ENCODE measurements around the gene HNF4A.

The HNF4A gene

GRCh38 chr20:44424039-44424495 lies 68.6 kb downstream of the HNF4A start:
- DNase-seq (ENCODE audit: low read depth in 3 of 3), result no peak

- no peak for DNase-seq (ENCODE audit: low read depth in 3 of 3)
These were observed 70.4 kb downstream of the HNF4A start for GRCh38 chr20:44425923-44426322.

DNA sequence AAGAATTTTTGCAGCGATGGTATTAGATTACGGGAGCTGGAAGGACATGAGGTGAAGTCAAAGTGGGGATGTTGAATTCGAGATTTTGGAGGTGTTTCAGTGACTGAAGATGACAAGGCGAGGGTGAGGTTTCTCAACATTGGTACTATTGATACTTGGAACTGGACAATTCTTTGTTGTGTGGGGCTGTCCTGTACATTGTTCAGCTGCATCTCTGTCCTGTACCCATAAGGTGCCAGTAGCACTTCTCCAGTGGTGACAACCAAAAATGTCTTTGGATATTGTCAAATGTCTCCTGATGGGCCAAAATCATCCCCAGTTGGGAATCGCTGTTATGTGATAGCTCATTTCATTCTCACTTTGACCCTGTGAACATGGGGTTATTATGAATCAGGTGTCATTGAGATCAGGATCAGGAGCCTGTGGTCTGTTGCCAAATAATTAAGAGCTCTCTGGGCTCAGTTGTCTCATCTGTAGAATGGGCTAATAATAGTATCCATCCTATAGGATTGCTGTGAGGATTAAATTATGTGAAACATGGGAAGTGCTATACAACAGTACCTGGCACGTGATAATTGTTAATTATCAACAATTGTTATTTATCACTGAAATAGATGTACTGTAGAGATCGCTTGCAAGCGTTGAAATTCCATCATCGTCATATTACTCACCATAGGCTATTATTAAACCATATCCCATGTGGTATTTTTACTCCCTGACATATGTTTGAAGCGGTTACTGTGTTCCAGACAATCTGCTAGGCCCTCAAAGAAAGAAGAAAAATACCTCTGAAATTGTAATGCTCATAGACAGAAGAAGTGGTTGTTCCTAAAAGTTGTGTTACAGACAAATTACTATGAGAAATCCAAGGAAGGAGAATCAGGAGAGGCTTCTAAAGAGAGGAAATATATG lies 71.6 kb downstream of the HNF4A start:
- no peak for DNase-seq (ENCODE audit: low read depth in 3 of 3)

DNA sequence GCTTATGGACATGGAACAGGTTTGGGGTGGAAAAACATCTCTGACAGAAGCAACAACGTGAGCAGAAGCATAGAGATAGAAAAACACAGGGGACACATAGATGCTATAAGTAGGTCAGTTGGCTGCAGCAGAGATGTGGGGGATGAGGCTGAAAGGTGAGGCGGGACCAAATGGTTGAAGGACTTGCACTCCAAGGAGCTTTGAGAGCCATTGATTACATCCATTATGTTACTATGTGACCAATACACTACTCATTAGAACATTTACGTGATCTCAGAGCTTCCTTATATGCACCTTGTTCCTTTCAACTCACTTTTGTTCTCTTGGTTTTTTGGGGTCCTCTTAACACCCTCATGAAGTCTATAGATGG lies 72.3 kb downstream of the HNF4A start:
- DNase-seq (ENCODE audit: low read depth in 3 of 3), result no peak

DNA sequence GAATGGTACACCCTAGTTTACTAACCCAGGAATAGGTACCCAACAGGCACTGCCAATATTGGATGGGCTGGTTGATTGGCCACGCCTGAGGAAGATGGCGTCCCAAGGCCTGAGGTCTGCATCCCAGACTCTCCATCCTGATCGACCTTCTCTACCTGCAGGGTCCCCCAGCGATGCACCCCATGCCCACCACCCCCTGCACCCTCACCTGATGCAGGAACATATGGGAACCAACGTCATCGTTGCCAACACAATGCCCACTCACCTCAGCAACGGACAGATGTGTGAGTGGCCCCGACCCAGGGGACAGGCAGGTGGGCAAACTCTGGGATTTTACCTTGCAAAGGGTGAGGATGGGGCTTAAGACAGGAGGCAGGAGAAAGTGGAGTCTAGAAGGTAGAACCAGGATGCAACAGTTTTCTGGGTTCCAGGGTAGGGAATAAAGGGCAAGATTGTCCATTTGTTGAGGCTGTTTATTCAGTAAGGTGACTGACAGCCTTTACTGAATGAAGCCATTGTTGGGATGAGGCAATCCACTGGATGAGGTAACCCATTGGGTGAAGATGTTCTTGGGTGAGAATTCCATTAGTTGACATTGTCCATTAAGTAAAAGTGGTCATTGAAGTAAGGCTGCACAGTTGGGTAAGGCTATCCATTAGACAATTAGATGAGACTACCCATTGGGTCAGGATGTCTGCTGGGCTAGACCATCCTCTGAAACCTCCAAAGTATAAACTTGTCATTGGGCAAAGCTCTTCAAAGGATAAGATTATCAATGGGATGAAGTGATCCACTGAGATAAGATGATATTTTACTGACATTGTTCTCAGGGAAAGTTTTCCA lies 72.9 kb downstream of the HNF4A start:
- DNase-seq (ENCODE audit: low read depth in 3 of 3), result no peak

DNA sequence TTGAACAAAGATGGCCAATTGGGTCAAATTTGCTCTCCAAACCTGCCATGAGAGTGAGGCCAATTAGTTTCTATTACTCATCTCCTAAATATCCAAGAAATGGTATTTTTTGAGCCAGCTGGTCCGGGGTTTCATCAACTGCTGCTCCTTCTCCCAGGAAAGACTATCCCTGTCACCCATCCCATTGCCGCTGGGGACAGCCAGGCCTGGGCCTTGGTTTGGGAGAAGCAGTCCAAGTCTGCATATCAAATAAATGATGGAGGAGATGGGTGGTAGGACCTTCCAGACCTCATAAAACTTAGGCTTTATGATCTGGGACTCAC lies 73.5 kb downstream of the HNF4A start:
- no peak for DNase-seq (ENCODE audit: low read depth in 3 of 3)

DNA sequence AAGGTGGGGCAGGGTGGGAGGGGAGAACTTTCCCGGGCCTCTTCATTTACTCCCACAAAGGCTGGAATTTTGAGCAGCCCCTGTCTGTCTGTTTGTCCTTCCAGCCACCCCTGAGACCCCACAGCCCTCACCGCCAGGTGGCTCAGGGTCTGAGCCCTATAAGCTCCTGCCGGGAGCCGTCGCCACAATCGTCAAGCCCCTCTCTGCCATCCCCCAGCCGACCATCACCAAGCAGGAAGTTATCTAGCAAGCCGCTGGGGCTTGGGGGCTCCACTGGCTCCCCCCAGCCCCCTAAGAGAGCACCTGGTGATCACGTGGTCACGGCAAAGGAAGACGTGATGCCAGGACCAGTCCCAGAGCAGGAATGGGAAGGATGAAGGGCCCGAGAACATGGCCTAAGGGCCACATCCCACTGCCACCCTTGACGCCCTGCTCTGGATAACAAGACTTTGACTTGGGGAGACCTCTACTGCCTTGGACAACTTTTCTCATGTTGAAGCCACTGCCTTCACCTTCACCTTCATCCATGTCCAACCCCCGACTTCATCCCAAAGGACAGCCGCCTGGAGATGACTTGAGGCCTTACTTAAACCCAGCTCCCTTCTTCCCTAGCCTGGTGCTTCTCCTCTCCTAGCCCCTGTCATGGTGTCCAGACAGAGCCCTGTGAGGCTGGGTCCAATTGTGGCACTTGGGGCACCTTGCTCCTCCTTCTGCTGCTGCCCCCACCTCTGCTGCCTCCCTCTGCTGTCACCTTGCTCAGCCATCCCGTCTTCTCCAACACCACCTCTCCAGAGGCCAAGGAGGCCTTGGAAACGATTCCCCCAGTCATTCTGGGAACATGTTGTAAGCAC lies 74.1 kb downstream of the HNF4A start:
- no peak for DNase-seq (ENCODE audit: low read depth in 3 of 3)

- DNase-seq (ENCODE audit: low read depth in 3 of 3), result no peak
These were observed 75.0 kb downstream of the HNF4A start for GRCh38 chr20:44430270-44431065.

DNA sequence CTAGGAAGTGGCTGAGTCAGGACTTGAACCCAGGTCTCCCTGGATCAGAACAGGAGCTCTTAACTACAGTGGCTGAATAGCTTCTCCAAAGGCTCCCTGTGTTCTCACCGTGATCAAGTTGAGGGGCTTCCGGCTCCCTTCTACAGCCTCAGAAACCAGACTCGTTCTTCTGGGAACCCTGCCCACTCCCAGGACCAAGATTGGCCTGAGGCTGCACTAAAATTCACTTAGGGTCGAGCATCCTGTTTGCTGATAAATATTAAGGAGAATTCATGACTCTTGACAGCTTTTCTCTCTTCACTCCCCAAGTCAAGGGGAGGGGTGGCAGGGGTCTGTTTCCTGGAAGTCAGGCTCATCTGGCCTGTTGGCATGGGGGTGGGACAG lies 75.6 kb downstream of the HNF4A start:
- DNase-seq (ENCODE audit: low read depth in 3 of 3), result no peak

- no peak for DNase-seq (ENCODE audit: low read depth in 3 of 3)
These were observed 76.2 kb downstream of the HNF4A start for GRCh38 chr20:44431502-44432234.

DNA sequence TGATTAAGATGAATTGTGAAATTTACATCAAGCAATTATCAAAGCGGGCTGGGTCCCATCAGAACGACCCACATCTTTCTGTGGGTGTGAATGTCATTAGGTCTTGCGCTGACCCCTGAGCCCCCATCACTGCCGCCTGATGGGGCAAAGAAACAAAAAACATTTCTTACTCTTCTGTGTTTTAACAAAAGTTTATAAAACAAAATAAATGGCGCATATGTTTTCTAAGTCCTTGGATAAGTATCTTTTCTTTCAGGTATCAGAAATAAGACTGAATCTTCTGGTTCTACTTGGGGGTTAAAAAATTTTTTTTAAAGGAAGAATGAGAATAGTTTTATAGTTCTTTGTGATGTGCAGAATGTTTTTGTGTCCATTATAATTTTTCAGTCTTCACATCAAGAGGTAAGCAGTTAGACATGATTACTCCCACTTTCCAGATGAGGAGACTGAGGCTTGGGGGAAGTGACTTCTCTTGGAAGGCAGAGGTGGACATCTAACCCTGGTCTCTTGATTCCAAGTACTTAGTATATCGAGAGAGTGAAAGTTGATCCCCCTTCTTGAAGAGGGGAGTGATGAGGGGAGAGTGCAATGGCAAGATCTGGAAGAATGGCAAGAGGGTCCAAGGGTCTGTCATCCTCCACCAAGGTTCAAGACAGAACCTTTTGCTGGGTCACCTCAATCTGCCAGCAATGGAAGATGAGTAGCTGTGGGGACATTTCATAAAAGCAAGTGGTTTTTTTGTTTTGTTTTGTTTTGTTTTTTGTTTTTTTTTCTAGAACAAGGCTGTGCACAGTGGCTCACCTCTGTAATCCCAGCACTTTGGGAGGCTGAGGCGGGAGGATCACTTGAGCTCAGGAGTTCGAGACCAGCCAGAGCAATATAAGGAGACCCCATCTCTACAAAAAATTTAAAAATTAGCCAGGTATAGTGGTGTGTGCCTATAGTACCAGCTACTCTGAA lies 77.4 kb downstream of the HNF4A start:
- no peak for DNase-seq (ENCODE audit: low read depth in 3 of 3)

DNA sequence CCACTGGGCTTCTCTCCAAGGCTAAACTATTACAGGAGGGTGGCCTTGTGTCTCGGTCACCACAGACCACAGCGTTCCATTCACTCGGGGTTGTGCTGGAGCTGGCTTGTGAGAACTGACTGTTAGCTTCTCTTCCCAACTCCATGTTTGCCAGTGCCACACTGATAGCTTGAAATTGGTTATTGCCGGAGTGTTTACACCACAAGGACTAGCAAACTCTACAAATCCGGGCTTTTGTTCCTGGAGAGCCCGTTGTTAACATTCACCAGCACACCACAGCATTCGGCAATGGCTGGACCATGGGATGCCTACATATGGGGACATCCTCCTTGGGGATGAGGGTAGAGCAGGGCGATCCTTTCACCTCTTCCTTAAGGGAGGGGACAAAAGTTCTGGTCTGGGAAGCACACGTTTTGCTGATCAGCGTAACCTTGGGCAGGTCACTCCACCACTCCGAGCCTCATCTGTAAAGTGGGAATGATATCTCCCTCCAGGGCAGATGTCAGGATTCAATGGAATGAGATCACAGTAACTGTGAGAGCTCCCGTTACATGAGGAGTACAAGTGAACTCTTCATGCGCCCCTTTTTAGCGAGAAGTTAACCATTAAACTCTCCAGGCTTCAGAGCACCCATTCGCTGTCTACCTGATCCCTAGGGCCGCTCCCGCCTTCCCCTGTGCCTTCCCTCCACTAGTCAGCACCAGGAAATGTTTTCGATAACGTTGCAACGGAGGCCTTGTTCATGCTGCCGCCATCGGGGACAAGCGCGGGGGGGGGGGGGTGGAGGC lies 78.4 kb downstream of the HNF4A start:
- DNase-seq (ENCODE audit: low read depth in 3 of 3), result no peak

- no peak for DNase-seq (ENCODE audit: low read depth in 3 of 3)
These were observed 80.3 kb downstream of the HNF4A start for GRCh38 chr20:44435630-44436335.

- no peak for DNase-seq (ENCODE audit: low read depth in 3 of 3)
These were observed 80.9 kb downstream of the HNF4A start for GRCh38 chr20:44436393-44436792.

DNA sequence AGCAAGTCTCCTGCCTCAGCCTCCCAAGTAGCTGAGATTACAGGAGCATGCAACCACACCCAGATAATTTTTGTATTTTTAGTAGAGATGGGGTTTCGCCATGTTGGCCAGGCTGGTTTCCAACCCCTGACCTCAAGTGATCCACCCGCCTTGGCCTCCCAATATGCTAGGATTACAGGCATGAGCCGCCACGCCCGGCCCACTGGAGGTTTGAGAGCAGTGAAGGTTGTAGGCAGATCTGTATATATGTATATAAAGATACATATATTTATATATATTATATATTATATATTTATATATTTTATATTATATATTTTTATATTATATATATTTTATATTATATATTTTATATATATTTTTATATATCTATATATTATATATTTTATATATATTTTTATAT lies 82.0 kb downstream of the HNF4A start:
- no peak for DNase-seq (ENCODE audit: low read depth in 3 of 3)

GRCh38 chr20:44438782-44439181 lies 83.3 kb downstream of the HNF4A start:
- no peak for DNase-seq (ENCODE audit: low read depth in 3 of 3)

- DNase-seq (ENCODE audit: low read depth in 3 of 3), result no peak
These were observed 83.8 kb downstream of the HNF4A start for GRCh38 chr20:44439318-44439717.

All from stimulated activated CD4-positive, alpha-beta T cell treated with anti-CD3 and anti-CD28 coated beads, TNF-alpha, amount 100 ng/mL, for 4 hours (primary cell).